ENCODE measurements around the gene FER. TPM values are rescaled to one million over a fixed set of nuclear protein-coding genes. Genes with fewer than 3 reads are reported as not detected.

The FER gene
- total and polyA plus RNA-seq, 10 of the 15 experiments (the other 5 are each of a cell fraction or from before 2014, with no cell fraction given) = 4.4 to 19.1 (median 9.6) TPM

DNA sequence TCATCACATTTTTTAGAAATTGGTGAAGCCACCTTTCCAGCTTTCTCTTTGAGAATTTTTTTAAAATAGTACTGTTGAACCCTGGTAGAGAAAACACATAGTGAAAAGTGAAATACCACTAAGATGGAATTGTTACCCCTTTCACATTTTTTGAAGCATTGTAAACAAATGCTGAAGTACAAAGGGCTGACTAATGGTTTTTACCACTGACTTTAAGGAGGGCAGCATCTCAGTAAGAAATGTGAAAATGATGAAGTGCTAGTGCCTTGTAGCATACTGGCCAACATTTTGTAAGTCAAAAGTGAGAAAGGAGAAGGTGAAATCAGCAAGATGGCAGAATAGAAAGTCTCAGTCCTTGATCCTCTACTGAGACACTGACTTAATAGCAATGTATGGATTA, 341.5 kb downstream of the FER start:
- H2AFZ ChIP-seq (ENCODE audit: control insufficient read depth, low read depth, low read length) = no peak overlapping the region
- no peak for FAIRE-seq
- in situ Hi-C loops (cut with MboI) = no loop called here
- RAD21 ChIA-PET (ENCODE audit: unreplicated experiment) = no interaction called here
- no peak overlapping the region for H3K27ac ChIP-seq (ENCODE audit: control insufficient read depth, insufficient read depth)
- no peak for ATAC-seq
- H3K9me3 ChIP-seq (replicated peaks; ENCODE audit: control insufficient read depth, insufficient read depth, low read length) = no peaks in the 10 kb centered on the region; the same call in 2 of the 3 replicates
- no peaks in the 10 kb centered on the region for H3K27me3 ChIP-seq (replicated peaks in 1 of 2; ENCODE audit: control insufficient read depth in 2 of 2, insufficient read depth in 2 of 2, low read length in 1 of 2)
- CTCF ChIA-PET = no interaction called here
- H3K4me2 ChIP-seq (ENCODE audit: control insufficient read depth, insufficient read depth) = no peak overlapping the region
- POLR2A ChIA-PET = no interaction called here
- H4K20me1 ChIP-seq (ENCODE audit: control insufficient read depth, insufficient read depth) = no peaks in the 10 kb centered on the region
- H3K9ac ChIP-seq (ENCODE audit: control insufficient read depth, insufficient read depth, low read length) = no peak overlapping the region
- no peaks in the 10 kb centered on the region for H3K36me3 ChIP-seq (ENCODE audit: control insufficient read depth in 2 of 2, insufficient read depth in 2 of 2, low read length in 1 of 2)
- SMC1A ChIA-PET (ENCODE audit: uncharacterized antibody, unreplicated experiment) = interaction anchor here (1.0 kb wide), 1 partner anchor 10 kb away, joined by 4 read pairs; no protein-coding TSS in a partner anchor
- no TSS peak for BruUV-seq (replicated peaks)
- no peak for DNase-seq (ENCODE audit: low read depth, low spot score)
- no peak overlapping the region for H3K4me3 ChIP-seq
- H3K4me1 ChIP-seq (ENCODE audit: control insufficient read depth, insufficient read depth, low read length) = no peaks in the 10 kb centered on the region
- no peaks in the 10 kb centered on the region for H3K79me2 ChIP-seq (ENCODE audit: control insufficient read depth, insufficient read depth, low read length)
- intact Hi-C loops (cut with micrococcal nuclease; ENCODE audit: unreplicated experiment) = no loop called here
- TF ChIP-seq SIN3A (IDR thresholded peaks at IDR 0.05; ENCODE audit: low read depth, low read length) (no peak), SMC3 (IDR thresholded peaks at IDR 0.05; ENCODE audit: borderline replicate concordance, low read length) (no peak), SMARCA5 (IDR thresholded peaks at IDR 0.05) (no peak), ETV6 (conservative IDR thresholded peaks at IDR 0.05 in 1 of 2, IDR thresholded peaks at IDR 0.05 in 1 of 2; ENCODE audit: borderline replicate concordance in 1 of 2, low read depth in 1 of 2) (no peak), CREM (IDR thresholded peaks at IDR 0.05; ENCODE audit: low read depth) (no peak), BACH1 (IDR thresholded peaks at IDR 0.05; ENCODE audit: borderline replicate concordance) (no peak), LARP7 (IDR thresholded peaks at IDR 0.05) (no peak)
- TF ChIP-seq, protein P1, sequence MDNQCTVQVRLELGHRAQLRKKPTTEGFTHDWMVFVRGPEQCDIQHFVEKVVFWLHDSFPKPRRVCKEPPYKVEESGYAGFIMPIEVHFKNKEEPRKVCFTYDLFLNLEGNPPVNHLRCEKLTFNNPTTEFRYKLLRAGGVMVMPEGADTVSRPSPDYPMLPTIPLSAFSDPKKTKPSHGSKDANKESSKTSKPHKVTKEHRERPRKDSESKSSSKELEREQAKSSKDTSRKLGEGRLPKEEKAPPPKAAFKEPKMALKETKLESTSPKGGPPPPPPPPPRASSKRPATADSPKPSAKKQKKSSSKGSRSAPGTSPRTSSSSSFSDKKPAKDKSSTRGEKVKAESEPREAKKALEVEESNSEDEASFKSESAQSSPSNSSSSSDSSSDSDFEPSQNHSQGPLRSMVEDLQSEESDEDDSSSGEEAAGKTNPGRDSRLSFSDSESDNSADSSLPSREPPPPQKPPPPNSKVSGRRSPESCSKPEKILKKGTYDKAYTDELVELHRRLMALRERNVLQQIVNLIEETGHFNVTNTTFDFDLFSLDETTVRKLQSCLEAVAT (IDR thresholded peaks at IDR 0.05) = no peak
- TF ChIP-seq, protein P2, sequence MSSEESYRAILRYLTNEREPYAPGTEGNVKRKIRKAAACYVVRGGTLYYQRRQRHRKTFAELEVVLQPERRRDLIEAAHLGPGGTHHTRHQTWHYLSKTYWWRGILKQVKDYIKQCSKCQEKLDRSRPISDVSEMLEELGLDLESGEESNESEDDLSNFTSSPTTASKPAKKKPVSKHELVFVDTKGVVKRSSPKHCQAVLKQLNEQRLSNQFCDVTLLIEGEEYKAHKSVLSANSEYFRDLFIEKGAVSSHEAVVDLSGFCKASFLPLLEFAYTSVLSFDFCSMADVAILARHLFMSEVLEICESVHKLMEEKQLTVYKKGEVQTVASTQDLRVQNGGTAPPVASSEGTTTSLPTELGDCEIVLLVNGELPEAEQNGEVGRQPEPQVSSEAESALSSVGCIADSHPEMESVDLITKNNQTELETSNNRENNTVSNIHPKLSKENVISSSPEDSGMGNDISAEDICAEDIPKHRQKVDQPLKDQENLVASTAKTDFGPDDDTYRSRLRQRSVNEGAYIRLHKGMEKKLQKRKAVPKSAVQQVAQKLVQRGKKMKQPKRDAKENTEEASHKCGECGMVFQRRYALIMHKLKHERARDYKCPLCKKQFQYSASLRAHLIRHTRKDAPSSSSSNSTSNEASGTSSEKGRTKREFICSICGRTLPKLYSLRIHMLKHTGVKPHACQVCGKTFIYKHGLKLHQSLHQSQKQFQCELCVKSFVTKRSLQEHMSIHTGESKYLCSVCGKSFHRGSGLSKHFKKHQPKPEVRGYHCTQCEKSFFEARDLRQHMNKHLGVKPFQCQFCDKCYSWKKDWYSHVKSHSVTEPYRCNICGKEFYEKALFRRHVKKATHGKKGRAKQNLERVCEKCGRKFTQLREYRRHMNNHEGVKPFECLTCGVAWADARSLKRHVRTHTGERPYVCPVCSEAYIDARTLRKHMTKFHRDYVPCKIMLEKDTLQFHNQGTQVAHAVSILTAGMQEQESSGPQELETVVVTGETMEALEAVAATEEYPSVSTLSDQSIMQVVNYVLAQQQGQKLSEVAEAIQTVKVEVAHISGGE (CRISPR knock-in tag; IDR thresholded peaks at IDR 0.05) = no peak
- TF ChIP-seq, protein P3, sequence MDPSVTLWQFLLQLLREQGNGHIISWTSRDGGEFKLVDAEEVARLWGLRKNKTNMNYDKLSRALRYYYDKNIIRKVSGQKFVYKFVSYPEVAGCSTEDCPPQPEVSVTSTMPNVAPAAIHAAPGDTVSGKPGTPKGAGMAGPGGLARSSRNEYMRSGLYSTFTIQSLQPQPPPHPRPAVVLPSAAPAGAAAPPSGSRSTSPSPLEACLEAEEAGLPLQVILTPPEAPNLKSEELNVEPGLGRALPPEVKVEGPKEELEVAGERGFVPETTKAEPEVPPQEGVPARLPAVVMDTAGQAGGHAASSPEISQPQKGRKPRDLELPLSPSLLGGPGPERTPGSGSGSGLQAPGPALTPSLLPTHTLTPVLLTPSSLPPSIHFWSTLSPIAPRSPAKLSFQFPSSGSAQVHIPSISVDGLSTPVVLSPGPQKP (IDR thresholded peaks at IDR 0.05; ENCODE audit: low read depth, low read length) = no peak
- TF ChIP-seq, protein P4, sequence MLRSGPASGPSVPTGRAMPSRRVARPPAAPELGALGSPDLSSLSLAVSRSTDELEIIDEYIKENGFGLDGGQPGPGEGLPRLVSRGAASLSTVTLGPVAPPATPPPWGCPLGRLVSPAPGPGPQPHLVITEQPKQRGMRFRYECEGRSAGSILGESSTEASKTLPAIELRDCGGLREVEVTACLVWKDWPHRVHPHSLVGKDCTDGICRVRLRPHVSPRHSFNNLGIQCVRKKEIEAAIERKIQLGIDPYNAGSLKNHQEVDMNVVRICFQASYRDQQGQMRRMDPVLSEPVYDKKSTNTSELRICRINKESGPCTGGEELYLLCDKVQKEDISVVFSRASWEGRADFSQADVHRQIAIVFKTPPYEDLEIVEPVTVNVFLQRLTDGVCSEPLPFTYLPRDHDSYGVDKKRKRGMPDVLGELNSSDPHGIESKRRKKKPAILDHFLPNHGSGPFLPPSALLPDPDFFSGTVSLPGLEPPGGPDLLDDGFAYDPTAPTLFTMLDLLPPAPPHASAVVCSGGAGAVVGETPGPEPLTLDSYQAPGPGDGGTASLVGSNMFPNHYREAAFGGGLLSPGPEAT (IDR thresholded peaks at IDR 0.05; ENCODE audit: low read depth) = no peak
- TF ChIP-seq, protein P5, sequence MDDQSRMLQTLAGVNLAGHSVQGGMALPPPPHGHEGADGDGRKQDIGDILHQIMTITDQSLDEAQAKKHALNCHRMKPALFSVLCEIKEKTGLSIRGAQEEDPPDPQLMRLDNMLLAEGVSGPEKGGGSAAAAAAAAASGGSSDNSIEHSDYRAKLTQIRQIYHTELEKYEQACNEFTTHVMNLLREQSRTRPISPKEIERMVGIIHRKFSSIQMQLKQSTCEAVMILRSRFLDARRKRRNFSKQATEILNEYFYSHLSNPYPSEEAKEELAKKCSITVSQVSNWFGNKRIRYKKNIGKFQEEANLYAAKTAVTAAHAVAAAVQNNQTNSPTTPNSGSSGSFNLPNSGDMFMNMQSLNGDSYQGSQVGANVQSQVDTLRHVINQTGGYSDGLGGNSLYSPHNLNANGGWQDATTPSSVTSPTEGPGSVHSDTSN (IDR thresholded peaks at IDR 0.05; ENCODE audit: insufficient replicate concordance, low read depth, low read length) = no peak
